ENCODE results near the gene ARHGAP8. TPM values are rescaled to one million over a fixed set of nuclear protein-coding genes. Genes with fewer than 3 reads are reported as not detected.

Gene ARHGAP8
- total and polyA plus RNA-seq, 4 donors, result 0.69 to 8.5 (median 3.4) TPM

DNA sequence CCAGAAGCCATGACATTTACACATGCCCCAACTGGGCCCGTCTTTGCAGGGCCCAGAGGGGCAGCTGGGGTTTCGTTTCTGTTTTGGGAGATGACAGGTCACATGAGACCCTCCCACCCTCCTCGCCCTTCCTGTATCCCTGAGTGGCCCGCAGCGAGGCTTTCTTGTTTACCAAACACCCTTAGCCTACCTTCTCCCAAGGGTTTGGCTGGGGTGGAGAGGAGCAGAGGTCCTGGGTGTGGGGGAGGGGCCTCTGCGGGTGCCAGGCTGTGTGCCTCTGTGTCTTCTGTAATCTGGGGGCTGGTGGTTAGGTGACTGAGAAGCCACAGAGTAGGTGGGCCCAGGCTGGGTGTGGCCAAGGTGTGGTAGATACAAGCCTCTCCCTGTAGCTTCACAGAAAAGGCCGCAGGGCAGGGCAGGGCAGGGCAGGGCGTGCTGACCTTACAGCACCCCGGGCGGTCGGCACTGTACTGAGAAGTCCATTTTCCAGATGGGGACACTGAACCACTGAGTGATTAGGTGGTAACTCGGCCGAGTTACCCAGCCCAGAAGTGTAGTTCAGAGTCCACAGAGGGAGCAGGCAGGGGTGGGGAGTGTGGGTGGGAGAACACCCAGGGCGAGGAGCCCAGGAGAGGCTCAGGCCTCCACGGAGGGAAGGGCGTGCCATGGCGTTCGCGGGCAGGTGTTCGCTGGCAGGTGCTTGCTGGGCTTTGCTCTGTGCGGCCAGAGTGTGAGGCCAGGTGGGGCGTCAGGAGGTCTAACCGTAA, 41.7 kb upstream of the ARHGAP8 start:
- H3K27me3 ChIP-seq (ENCODE audit: control insufficient read depth, insufficient read depth, low read length), result no peaks in the 10 kb centered on the region
- H3K27ac ChIP-seq (ENCODE audit: low read depth, low read length), result no peak overlapping the region
- no peak overlapping the region for H3K4me3 ChIP-seq (ENCODE audit: low read depth, low read length)
- peaks cover 6% of the 10 kb centered on the region for H3K4me1 ChIP-seq (ENCODE audit: control insufficient read depth, insufficient read depth, low read length)
- H3K36me3 ChIP-seq (ENCODE audit: control insufficient read depth, insufficient read depth, low read length), result peaks cover 35% of the 10 kb centered on the region
- 92% methylated on average over 16 of the region's 23 CpGs for WGBS (ENCODE audit: insufficient coverage)
- no peaks in the 10 kb centered on the region for H3K9me3 ChIP-seq (ENCODE audit: control insufficient read depth, insufficient read depth, low read length)
- no peak for DNase-seq (ENCODE audit: low read depth in 4 of 6, low spot score in 6 of 6)

- Histone ChIP-seq H3K36me3 (ENCODE audit: control insufficient read depth, insufficient read depth, low read length) (peaks cover 39% of the 10 kb centered on the region), H3K27ac (ENCODE audit: low read depth, low read length) (no peak overlapping the region), H3K27me3 (ENCODE audit: control insufficient read depth, insufficient read depth, low read length) (no peaks in the 10 kb centered on the region), H3K9me3 (ENCODE audit: control insufficient read depth, insufficient read depth, low read length) (no peaks in the 10 kb centered on the region), H3K4me1 (ENCODE audit: control insufficient read depth, insufficient read depth, low read length) (peaks cover 6% of the 10 kb centered on the region), H3K4me3 (ENCODE audit: low read depth, low read length) (no peak overlapping the region)
- DNase-seq (ENCODE audit: low read depth in 4 of 6, low spot score in 6 of 6), result no peak
- WGBS (ENCODE audit: insufficient coverage), result 74% methylated on average over 4 of the region's 4 CpGs
These were observed 41.2 kb upstream of the ARHGAP8 start for GRCh38 chr22:44711241-44711560.

DNA sequence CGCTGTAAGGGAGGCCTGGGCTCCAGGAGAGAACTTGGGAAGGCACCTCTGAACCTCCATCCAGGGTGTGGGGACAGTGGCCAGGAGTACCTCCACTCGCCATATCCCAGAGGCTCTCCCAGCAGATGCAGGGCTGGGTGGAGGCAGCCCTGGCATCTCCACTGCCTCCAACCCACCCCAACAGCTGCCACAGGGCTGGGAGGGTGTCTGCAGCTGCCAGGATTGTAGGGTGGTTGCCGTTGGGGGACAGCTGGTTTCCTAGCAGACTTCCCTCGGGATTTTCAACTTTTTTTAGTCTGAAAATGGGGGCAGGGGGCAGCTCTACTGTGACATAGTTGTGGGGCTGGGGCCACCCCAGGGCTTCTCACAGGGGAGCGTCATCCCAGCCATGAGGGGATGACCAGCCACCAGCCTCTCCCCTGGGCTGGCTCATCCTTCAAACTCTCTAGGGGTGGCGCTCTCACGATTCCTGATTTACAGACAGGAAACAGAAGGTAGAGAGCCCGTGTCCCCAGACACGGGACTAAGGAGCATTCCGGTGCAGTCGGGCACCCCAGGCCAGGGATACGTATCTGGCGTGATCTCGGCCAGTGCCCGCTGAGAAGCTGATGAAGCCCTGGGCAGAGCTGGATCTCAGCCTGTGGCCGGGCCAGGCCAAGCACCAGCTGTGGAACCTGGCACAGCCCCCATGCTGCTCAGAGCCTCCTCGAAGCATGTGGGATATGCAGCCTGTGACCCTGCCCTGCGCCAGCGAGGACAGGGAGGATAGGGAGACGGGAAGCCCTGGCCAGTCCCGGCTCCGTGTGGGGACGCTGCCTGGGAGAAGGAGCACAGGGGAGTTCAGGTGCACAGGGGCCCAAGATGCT, 40.5 kb upstream of the ARHGAP8 start:
- Histone ChIP-seq H3K4me3 (ENCODE audit: low read depth, low read length) (no peak overlapping the region), H3K4me1 (ENCODE audit: control insufficient read depth, insufficient read depth, low read length) (peaks cover 6% of the 10 kb centered on the region), H3K9me3 (ENCODE audit: control insufficient read depth, insufficient read depth, low read length) (no peaks in the 10 kb centered on the region), H3K27ac (ENCODE audit: low read depth, low read length) (no peak overlapping the region), H3K27me3 (ENCODE audit: control insufficient read depth, insufficient read depth, low read length) (no peaks in the 10 kb centered on the region), H3K36me3 (ENCODE audit: control insufficient read depth, insufficient read depth, low read length) (peaks cover 39% of the 10 kb centered on the region)
- 78% methylated on average over 22 of the region's 23 CpGs for WGBS (ENCODE audit: insufficient coverage)
- DNase-seq (ENCODE audit: low read depth in 4 of 6, low spot score in 6 of 6), result no peak

- Histone ChIP-seq H3K9me3 (ENCODE audit: control insufficient read depth, insufficient read depth, low read length) (no peaks in the 10 kb centered on the region), H3K4me3 (ENCODE audit: low read depth, low read length) (no peak overlapping the region), H3K27ac (ENCODE audit: low read depth, low read length) (no peak overlapping the region), H3K36me3 (ENCODE audit: control insufficient read depth, insufficient read depth, low read length) (peaks cover 32% of the 10 kb centered on the region), H3K4me1 (ENCODE audit: control insufficient read depth, insufficient read depth, low read length) (peaks cover 6% of the 10 kb centered on the region), H3K27me3 (ENCODE audit: control insufficient read depth, insufficient read depth, low read length) (no peaks in the 10 kb centered on the region)
- WGBS (ENCODE audit: insufficient coverage), result 89% methylated on average over 8 of the region's 8 CpGs
- no peak for DNase-seq (ENCODE audit: low read depth in 4 of 6, low spot score in 6 of 6)
These were observed 39.4 kb upstream of the ARHGAP8 start for GRCh38 chr22:44712962-44713361.

DNA sequence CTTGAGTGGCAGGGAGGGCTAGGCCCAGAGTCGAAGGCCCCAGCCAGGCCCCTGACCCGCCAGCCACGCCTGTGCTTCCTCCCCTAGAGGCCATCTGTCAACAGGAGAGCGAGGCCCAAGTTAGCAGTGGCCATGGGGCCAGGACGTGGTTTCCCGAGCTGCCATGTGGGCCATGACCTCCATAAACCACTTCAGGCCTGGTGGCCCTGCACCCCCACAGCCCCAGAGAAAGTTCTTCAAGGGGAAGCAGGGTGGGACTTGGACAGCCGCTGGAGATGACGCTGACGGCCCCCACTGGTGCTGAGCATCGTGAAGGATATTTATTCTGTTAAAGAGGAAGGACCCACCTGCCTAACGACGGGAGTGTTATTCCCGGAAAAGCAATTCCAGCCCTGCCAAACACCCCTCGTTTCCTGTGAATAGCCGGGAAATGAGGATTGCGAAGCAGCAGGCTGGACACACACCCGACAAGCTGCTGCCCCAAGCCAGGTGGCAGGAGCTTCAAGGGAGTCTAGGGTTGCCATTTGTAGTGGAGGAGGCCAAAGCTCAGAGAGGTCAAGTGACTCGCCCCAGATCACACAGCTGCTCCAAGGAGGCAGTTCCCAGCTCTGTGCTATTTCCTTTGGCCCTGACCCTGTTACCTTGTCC, 37.5 kb upstream of the ARHGAP8 start:
- DNase-seq (ENCODE audit: low read depth in 4 of 6, low spot score in 6 of 6), result no peak
- Histone ChIP-seq H3K4me1 (ENCODE audit: control insufficient read depth, insufficient read depth, low read length) (peaks cover 6% of the 10 kb centered on the region), H3K27me3 (ENCODE audit: control insufficient read depth, insufficient read depth, low read length) (no peaks in the 10 kb centered on the region), H3K9me3 (ENCODE audit: control insufficient read depth, insufficient read depth, low read length) (no peaks in the 10 kb centered on the region), H3K4me3 (ENCODE audit: low read depth, low read length) (no peak overlapping the region), H3K36me3 (ENCODE audit: control insufficient read depth, insufficient read depth, low read length) (peaks cover 35% of the 10 kb centered on the region), H3K27ac (ENCODE audit: low read depth, low read length) (no peak overlapping the region)
- WGBS (ENCODE audit: insufficient coverage), result 65% methylated on average over 11 of the region's 18 CpGs

DNA sequence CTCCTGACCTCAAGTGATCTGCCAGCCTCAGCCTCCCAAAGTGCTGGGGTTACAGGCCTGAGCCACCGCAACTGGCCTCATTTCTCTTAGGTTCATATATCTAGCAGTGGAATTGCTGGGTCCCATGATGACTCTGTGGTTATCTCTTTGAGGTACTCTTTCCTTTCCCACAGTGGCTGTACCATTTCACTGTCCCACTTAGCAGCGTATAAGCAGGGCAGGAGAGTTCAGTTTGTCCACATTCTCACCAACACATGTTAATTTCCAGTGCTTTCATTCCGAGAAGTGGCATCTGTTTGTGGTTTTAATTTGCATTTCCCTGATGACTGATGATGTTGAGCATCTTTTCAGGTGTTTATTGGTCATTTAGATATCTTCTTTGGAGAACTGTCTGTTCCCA, 34.0 kb upstream of the ARHGAP8 start:
- Histone ChIP-seq H3K27ac (ENCODE audit: low read depth, low read length) (no peak overlapping the region), H3K4me3 (ENCODE audit: low read depth, low read length) (no peak overlapping the region), H3K4me1 (ENCODE audit: control insufficient read depth, insufficient read depth, low read length) (peaks cover 3% of the 10 kb centered on the region), H3K27me3 (ENCODE audit: control insufficient read depth, insufficient read depth, low read length) (no peaks in the 10 kb centered on the region), H3K36me3 (ENCODE audit: control insufficient read depth, insufficient read depth, low read length) (peaks cover 31% of the 10 kb centered on the region), H3K9me3 (ENCODE audit: control insufficient read depth, insufficient read depth, low read length) (no peaks in the 10 kb centered on the region)
- WGBS (ENCODE audit: insufficient coverage), result 100% methylated on average over 1 of the region's 3 CpGs
- no peak for DNase-seq (ENCODE audit: low read depth in 4 of 6, low spot score in 6 of 6)

DNA sequence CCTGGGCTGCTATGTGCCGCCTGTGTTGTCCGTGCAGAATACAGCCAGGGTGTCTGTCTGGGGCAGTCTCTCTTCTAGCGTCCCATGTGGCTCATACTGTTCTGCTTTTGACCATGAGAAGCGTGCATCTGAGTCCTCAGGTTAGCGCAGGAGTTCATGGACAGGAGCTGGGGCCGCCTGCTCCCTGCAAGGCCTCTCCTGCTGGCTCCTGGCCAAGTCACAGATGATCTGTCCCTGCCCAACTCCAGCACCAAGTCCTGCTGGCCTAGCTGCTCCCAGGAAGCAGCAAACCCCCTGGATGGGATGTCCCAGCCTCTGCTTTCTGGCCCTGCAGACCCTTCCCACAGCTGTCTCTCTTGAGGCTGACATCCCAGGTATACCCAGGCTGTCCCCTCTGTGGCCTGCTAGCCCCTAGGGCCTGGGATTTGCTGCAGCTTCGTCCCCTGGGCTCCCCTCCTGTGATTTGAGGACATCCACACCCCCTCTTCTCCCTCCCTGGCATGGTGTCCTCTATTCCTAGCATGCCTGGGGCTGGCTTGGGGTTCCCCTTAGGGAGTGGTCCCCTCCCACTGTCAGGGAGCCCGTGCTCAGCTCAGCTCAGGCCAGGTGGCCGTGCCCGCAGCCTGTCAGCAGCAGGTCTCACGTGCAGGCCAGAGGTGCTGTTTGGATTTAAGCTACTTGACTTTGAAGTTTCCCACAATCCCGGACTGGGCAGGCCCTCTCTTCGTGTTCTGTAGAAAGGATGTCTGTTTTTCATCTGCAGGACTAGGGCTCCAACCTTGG, 32.6 kb upstream of the ARHGAP8 start:
- peaks cover 3% of the 10 kb centered on the region for H3K4me1 ChIP-seq (ENCODE audit: control insufficient read depth, insufficient read depth, low read length)
- H3K9me3 ChIP-seq (ENCODE audit: control insufficient read depth, insufficient read depth, low read length), result no peaks in the 10 kb centered on the region
- H3K4me3 ChIP-seq (ENCODE audit: low read depth, low read length), result no peak overlapping the region
- H3K27me3 ChIP-seq (ENCODE audit: control insufficient read depth, insufficient read depth, low read length), result no peaks in the 10 kb centered on the region
- WGBS (ENCODE audit: insufficient coverage), result 76% methylated on average over 11 of the region's 13 CpGs
- DNase-seq (ENCODE audit: low read depth in 4 of 6, low spot score in 6 of 6), result no peak
- H3K36me3 ChIP-seq (ENCODE audit: control insufficient read depth, insufficient read depth, low read length), result peaks cover 27% of the 10 kb centered on the region
- H3K27ac ChIP-seq (ENCODE audit: low read depth, low read length), result no peak overlapping the region

GRCh38 chr22:44721213-44721612, 31.2 kb upstream of the ARHGAP8 start:
- WGBS (ENCODE audit: insufficient coverage), result 92% methylated on average over 5 of the region's 7 CpGs
- H3K4me1 ChIP-seq (ENCODE audit: control insufficient read depth, insufficient read depth, low read length), result peaks cover 3% of the 10 kb centered on the region
- no peak overlapping the region for H3K4me3 ChIP-seq (ENCODE audit: low read depth, low read length)
- H3K27me3 ChIP-seq (ENCODE audit: control insufficient read depth, insufficient read depth, low read length), result no peaks in the 10 kb centered on the region
- no peak for DNase-seq (ENCODE audit: low read depth in 4 of 6, low spot score in 6 of 6)
- H3K36me3 ChIP-seq (ENCODE audit: control insufficient read depth, insufficient read depth, low read length), result peaks cover 26% of the 10 kb centered on the region
- H3K27ac ChIP-seq (ENCODE audit: low read depth, low read length), result no peak overlapping the region
- no peaks in the 10 kb centered on the region for H3K9me3 ChIP-seq (ENCODE audit: control insufficient read depth, insufficient read depth, low read length)

GRCh38 chr22:44722611-44723010, 29.8 kb upstream of the ARHGAP8 start:
- H3K27ac ChIP-seq (ENCODE audit: low read depth, low read length), result no peak overlapping the region
- 70% methylated on average over 2 of the region's 2 CpGs for WGBS (ENCODE audit: insufficient coverage)
- peaks cover 40% of the 10 kb centered on the region for H3K36me3 ChIP-seq (ENCODE audit: control insufficient read depth, insufficient read depth, low read length)

More at GRCh38 chr22:44722611-44723010, 29.8 kb upstream of the ARHGAP8 start:
- H3K4me3 ChIP-seq (ENCODE audit: low read depth, low read length), result no peak overlapping the region
- H3K4me1 ChIP-seq (ENCODE audit: control insufficient read depth, insufficient read depth, low read length), result peaks cover 3% of the 10 kb centered on the region
- DNase-seq (ENCODE audit: low read depth in 4 of 6, low spot score in 6 of 6), result no peak
- no peaks in the 10 kb centered on the region for H3K9me3 ChIP-seq (ENCODE audit: control insufficient read depth, insufficient read depth, low read length)
- no peaks in the 10 kb centered on the region for H3K27me3 ChIP-seq (ENCODE audit: control insufficient read depth, insufficient read depth, low read length)
